Neural cell (in vitro differentiated cells): ENCODE data around the gene CYP1A2. TPM values are rescaled to one million over a fixed set of nuclear protein-coding genes. Genes with fewer than 3 reads are reported as not detected.

Experiments
- H2AFZ ChIP-seq: fragments of 200-600, 300-800 bp; sonication (generic), shearing (Covaris generic); 2 replicates; pipeline ENCODE4 v1.6.0; 2014; ENCODE audit warnings: low read depth, mild to moderate bottlenecking, antibody characterized with exemption, low read length, moderate library complexity
- H3F3A ChIP-seq: fragments of 200-600 bp; shearing (Covaris generic); 2 replicates; pipeline ENCODE4 v1.6.1; 2016; ENCODE audit warnings: mild to moderate bottlenecking, moderate library complexity, mixed read lengths, antibody characterized with exemption, low read length; ENCODE audit not compliant: insufficient read depth, poor library complexity, severe bottlenecking
- H3K27ac ChIP-seq: fragments of 200-600, 300-800 bp; sonication (generic), shearing (Covaris generic); 2 replicates; pipeline ENCODE4 v1.5.1; 2014; ENCODE audit warnings: mild to moderate bottlenecking, low read length, moderate library complexity
- H3K27me3 ChIP-seq: fragments of 300-800, 200-600 bp; sonication (generic), shearing (Covaris generic); 2 replicates; pipeline ENCODE4 v1.6.0; 2014; ENCODE audit warnings: mild to moderate bottlenecking, low read depth, low read length, moderate library complexity; ENCODE audit not compliant: insufficient read depth
- H3K36me3 ChIP-seq: fragments of 300-800, 200-600 bp; sonication (generic), shearing (Covaris generic); 2 replicates; pipeline ENCODE4 v1.5.1; 2014; ENCODE audit warnings: mild to moderate bottlenecking, antibody characterized with exemption, low read length, moderate library complexity; ENCODE audit not compliant: insufficient read depth
- H3K4me2 ChIP-seq: fragments of 300-800, 200-600 bp; sonication (generic), shearing (Covaris generic); 2 replicates; pipeline ENCODE4 v1.6.0; 2014; ENCODE audit warnings: mild to moderate bottlenecking, low read length
- H3K4me3 ChIP-seq: fragments of 300-800, 200-600 bp; sonication (generic), shearing (Covaris generic); 2 replicates; pipeline ENCODE4 v1.5.1; 2014; ENCODE audit warnings: mild to moderate bottlenecking, low read length, moderate library complexity
- H3K79me2 ChIP-seq: fragments of 200-600 bp; shearing (Covaris generic); replicated peaks from 2 replicates; pipeline ENCODE4 v1.6.0; 2014; ENCODE audit warnings: mild to moderate bottlenecking, low read length, moderate library complexity; ENCODE audit not compliant: insufficient read depth
- H3K9ac ChIP-seq: fragments of 300-800, 200-600 bp; sonication (generic), shearing (Covaris generic); 2 replicates; pipeline ENCODE4 v1.6.1; 2016; ENCODE audit warnings: mild to moderate bottlenecking, low read length, mixed read lengths
- H3K9me2 ChIP-seq: fragments of 200-600 bp; shearing (Covaris generic); 2 replicates; pipeline ENCODE4 v1.6.1; 2016; ENCODE audit warnings: mild to moderate bottlenecking, low read length, mixed read lengths; ENCODE audit not compliant: insufficient read depth
- H3K9me3 ChIP-seq: fragments of 200-600, 300-800 bp; sonication (generic), shearing (Covaris generic); 2 replicates; pipeline ENCODE4 v1.6.1; 2016; ENCODE audit warnings: mild to moderate bottlenecking, mixed run types, low read length, moderate library complexity, mixed read lengths
- H4K20me1 ChIP-seq: fragments of 200-600 bp; shearing (Covaris generic); 2 replicates; pipeline ENCODE4 v1.6.1; 2016; ENCODE audit warnings: mild to moderate bottlenecking, mixed run types; ENCODE audit not compliant: insufficient read depth
- CTCF ChIP-seq: fragments of 450-650 bp; IDR thresholded peaks from 2 replicates; pipeline ENCODE4 v1.5.1; 2014; ENCODE audit warnings: antibody characterized with exemption, mild to moderate bottlenecking, moderate library complexity; ENCODE audit not compliant: poor library complexity, severe bottlenecking
- EP300 ChIP-seq: fragments of 450-650 bp; conservative IDR thresholded peaks from 2 replicates; pipeline ENCODE4 v1.6.1; 2014; ENCODE audit warnings: antibody characterized with exemption, mild to moderate bottlenecking, moderate library complexity; ENCODE audit not compliant: poor library complexity, severe bottlenecking
- EZH2 ChIP-seq: fragments of 200-600, 300-800 bp; shearing (Covaris generic), sonication (generic); IDR thresholded peaks from 2 replicates; pipeline ENCODE4 v1.6.1; 2014; ENCODE audit warnings: antibody characterized with exemption, low read length, borderline replicate concordance, mild to moderate bottlenecking; ENCODE audit not compliant: insufficient read depth, poor library complexity, severe bottlenecking
- MXI1 ChIP-seq: fragments of 450-650 bp; conservative IDR thresholded peaks from 2 replicates; pipeline ENCODE4 v1.6.1; 2014; ENCODE audit warnings: antibody characterized with exemption, mild to moderate bottlenecking; ENCODE audit not compliant: poor library complexity, severe bottlenecking
- POLR2AphosphoS5 ChIP-seq: IDR thresholded peaks from 2 replicates; pipeline ENCODE4 v1.6.1; 2012
- RAD21 ChIP-seq: fragments of 450-650 bp; conservative IDR thresholded peaks from 2 replicates; pipeline ENCODE4 v1.6.1; 2014; ENCODE audit warnings: antibody characterized with exemption, mild to moderate bottlenecking, moderate library complexity
- SMC3 ChIP-seq: fragments of 450-650 bp; conservative IDR thresholded peaks from 2 replicates; pipeline ENCODE4 v1.6.1; 2014; ENCODE audit warnings: antibody characterized with exemption, mild to moderate bottlenecking, moderate library complexity; ENCODE audit not compliant: poor library complexity
- TAF1 ChIP-seq: IDR thresholded peaks from 2 replicates; pipeline ENCODE4 v1.6.1; 2012; ENCODE audit warnings: low read depth
- polyA plus RNA-seq: library from polyadenylated mRNA; depleted of rRNA; stranded (reverse); fragments of >200 nt; gene quantifications from 2 replicates; pipeline ENCODE4 v1.2.3, GENCODE V29; 2014
- TF ChIP-seq, protein P1 (sequence below): IDR thresholded peaks from 2 replicates; pipeline ENCODE4 v1.6.1; 2012; ENCODE audit warnings: borderline replicate concordance

CYP1A2 gene
- polyA plus RNA-seq, 1 donor from 2014 or later = not detected

- no peaks in the 10 kb centered on the region for H3F3A ChIP-seq
- H3K9me2 ChIP-seq = no peaks in the 10 kb centered on the region
- no peaks in the 10 kb centered on the region for H3K79me2 ChIP-seq
- peaks cover 4% of the 10 kb centered on the region for H3K36me3 ChIP-seq
- no peak overlapping the region for H3K9ac ChIP-seq
- H3K27me3 ChIP-seq = no peaks in the 10 kb centered on the region
- no peak overlapping the region for H3K4me3 ChIP-seq
- no peak overlapping the region for H3K4me2 ChIP-seq
- no peak overlapping the region for H2AFZ ChIP-seq
- H4K20me1 ChIP-seq = no peaks in the 10 kb centered on the region
- H3K9me3 ChIP-seq = no peaks in the 10 kb centered on the region
- no peak overlapping the region for H3K27ac ChIP-seq
- TF ChIP-seq MXI1 (no peak), TAF1 (no peak), EZH2 (no peak), CTCF (no peak), POLR2AphosphoS5 (no peak), SMC3 (no peak), RAD21 (no peak), EP300 (no peak)
- TF ChIP-seq, protein P1, sequence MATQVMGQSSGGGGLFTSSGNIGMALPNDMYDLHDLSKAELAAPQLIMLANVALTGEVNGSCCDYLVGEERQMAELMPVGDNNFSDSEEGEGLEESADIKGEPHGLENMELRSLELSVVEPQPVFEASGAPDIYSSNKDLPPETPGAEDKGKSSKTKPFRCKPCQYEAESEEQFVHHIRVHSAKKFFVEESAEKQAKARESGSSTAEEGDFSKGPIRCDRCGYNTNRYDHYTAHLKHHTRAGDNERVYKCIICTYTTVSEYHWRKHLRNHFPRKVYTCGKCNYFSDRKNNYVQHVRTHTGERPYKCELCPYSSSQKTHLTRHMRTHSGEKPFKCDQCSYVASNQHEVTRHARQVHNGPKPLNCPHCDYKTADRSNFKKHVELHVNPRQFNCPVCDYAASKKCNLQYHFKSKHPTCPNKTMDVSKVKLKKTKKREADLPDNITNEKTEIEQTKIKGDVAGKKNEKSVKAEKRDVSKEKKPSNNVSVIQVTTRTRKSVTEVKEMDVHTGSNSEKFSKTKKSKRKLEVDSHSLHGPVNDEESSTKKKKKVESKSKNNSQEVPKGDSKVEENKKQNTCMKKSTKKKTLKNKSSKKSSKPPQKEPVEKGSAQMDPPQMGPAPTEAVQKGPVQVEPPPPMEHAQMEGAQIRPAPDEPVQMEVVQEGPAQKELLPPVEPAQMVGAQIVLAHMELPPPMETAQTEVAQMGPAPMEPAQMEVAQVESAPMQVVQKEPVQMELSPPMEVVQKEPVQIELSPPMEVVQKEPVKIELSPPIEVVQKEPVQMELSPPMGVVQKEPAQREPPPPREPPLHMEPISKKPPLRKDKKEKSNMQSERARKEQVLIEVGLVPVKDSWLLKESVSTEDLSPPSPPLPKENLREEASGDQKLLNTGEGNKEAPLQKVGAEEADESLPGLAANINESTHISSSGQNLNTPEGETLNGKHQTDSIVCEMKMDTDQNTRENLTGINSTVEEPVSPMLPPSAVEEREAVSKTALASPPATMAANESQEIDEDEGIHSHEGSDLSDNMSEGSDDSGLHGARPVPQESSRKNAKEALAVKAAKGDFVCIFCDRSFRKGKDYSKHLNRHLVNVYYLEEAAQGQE = no peak
Observed at GRCh38 chr15:74802862-74803447, 54.3 kb downstream of the CYP1A2 start.

GRCh38 chr15:74804935-74805334 lies 56.3 kb downstream of the CYP1A2 start:
- TF ChIP-seq EZH2 = no peak
- TF ChIP-seq MXI1 = no peak
- TF ChIP-seq, protein P1 = no peak
- TF ChIP-seq SMC3 = no peak
- TF ChIP-seq EP300 = no peak
- no peak for TF ChIP-seq RAD21
- no peak for TF ChIP-seq CTCF
- TF ChIP-seq POLR2AphosphoS5 = no peak
- no peak for TF ChIP-seq TAF1
- Histone ChIP-seq H3K4me3 (no peak overlapping the region), H3K9me3 (no peaks in the 10 kb centered on the region), H3K27me3 (no peaks in the 10 kb centered on the region), H3F3A (no peaks in the 10 kb centered on the region), H3K79me2 (no peaks in the 10 kb centered on the region), H3K4me2 (no peak overlapping the region), H3K9me2 (no peaks in the 10 kb centered on the region), H2AFZ (no peak overlapping the region), H3K9ac (no peak overlapping the region), H3K36me3 (peaks cover 4% of the 10 kb centered on the region), H3K27ac (no peak overlapping the region), H4K20me1 (no peaks in the 10 kb centered on the region)
